Activated CD8-positive, alpha-beta memory T cell treated with anti-CD3 and anti-CD28 coated beads for 4 hours (primary cell): ENCODE measurements around the gene DAGLB.
"Not testable (repeated sequence)": the region's sequence is repeated elsewhere in the genome, so short reads cannot be mapped to it uniquely, and the experiment has no call there.

Experiments
- DNase-seq, 2 donors: peaks; one replicate each; pipeline ENCODE4 v3.0.0-alpha.2; 2020; ENCODE audit warnings: low read depth in 2 of 2

The DAGLB gene

GRCh38 chr7:6430974-6431373 is 16.8 kb downstream of the DAGLB start:
- no peak for DNase-seq

- no peak for DNase-seq
Observed at GRCh38 chr7:6430271-6430940, 17.3 kb downstream of the DAGLB start.

DNA sequence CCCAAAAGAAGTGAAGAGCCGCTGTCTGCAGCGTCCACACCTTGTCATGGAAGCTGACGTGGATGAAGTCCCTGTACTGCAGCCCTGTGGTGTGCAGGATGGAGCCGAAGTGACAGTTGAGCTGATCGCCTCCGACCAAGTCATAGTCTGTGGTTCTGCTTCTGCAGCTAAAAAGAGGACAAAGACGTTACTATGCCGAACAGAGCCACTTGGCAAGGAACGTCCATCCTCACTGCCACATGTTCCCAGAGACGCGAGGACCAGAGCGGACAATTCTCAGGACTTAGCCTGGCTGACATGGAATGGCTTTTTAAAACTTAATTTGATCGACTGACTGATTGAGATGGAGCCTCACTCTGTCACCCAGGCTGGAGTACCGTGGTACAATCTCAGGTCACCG is 21.8 kb downstream of the DAGLB start:
- no peak for DNase-seq

DNA sequence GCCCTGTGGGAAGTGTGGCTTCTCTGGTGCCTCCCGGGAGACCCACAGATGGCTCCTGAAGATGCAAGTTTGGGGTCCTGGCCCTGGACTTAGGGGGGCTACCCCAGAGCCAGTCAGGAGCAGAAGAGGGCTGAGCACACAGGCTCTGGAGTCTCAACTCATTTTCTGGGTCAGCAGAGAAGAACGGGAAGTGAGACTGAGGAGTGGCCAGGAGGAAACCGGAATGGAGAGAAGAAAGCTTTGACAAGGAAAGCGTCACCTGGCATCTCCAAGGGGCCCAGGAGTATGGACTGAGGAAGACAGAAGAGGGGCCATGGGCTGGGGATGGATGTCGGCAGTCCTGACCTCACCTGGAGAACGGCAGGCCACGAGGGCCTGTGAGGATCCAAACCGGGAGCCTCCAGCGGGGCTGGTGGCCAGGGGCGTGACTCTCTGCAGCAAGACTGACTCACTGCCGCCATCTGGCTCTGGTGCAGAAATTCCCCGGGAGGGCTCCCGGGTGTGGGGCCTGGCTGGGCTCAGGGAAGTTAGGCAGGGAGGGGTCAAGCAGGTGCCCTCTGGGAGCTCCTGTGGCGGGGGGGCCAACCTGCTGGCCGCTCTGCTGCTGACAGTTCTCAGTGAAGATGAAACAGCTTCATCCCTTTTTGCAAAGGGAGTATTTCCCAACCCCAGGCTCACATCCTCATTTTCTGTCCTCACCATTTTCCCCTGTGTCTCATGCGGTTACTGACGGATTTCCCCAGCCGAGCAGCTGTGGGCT is 23.6 kb downstream of the DAGLB start:
- no peak for DNase-seq

GRCh38 chr7:6422926-6423632 is 24.7 kb downstream of the DAGLB start:
- DNase-seq, result no peak

- no peak for DNase-seq
Observed at GRCh38 chr7:6422095-6422494, 25.7 kb downstream of the DAGLB start.

GRCh38 chr7:6420680-6421079 is 27.1 kb downstream of the DAGLB start:
- DNase-seq, result no peak

- no peak for DNase-seq
Observed at GRCh38 chr7:6419310-6419773, 28.4 kb downstream of the DAGLB start.

DNA sequence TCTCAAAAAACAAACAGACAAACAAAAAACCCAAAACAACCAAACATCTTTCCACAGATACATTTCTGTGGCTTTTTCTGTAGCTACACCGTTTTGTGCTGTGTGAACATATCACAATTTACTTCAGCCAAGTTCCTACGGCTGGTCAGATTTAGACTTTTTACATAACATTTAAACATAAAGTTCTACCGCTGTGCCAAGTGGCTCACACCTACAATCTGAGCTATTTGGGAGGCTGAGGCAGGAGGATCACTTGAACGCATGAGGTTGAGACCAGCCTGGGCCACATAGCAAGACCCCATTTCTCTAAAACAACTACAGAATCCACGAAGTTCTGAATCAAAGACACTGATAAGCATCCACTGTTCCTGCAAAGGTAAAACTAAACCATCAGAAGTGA is 30.3 kb downstream of the DAGLB start:
- DNase-seq, result no peak

DNA sequence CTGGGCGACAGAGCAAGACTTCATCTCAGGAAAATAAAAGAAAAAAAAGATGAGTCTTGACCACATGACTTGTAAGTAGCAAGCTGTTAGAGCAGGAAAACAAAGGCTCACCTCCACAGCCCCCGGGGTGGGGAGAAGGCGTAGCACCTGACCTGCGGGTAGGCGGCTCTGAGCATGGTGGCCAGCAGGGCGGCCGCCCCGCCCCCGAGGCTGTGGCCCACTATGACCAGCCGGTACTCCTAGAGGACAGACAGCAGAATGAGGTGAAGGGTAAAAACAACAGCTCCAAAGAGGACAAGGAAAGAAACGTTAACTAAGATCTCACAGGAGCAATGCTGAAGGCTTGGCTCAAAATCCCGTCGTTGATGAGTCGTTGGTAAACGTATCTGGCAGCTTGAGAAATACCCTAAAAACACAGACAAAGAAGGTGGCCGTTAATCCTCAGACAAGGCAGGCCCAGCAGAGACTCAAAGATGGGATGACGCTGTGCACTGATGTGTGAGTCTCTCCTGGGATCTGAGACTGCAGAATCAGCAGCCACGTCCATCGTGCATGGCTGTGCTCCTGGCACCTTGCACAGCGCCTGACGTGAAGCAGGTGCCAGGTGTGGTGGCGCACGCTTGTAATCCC is 31.1 kb downstream of the DAGLB start:
- DNase-seq, result no peak

- DNase-seq, result no peak
Observed at GRCh38 chr7:6413637-6414036, 34.1 kb downstream of the DAGLB start.

DNA sequence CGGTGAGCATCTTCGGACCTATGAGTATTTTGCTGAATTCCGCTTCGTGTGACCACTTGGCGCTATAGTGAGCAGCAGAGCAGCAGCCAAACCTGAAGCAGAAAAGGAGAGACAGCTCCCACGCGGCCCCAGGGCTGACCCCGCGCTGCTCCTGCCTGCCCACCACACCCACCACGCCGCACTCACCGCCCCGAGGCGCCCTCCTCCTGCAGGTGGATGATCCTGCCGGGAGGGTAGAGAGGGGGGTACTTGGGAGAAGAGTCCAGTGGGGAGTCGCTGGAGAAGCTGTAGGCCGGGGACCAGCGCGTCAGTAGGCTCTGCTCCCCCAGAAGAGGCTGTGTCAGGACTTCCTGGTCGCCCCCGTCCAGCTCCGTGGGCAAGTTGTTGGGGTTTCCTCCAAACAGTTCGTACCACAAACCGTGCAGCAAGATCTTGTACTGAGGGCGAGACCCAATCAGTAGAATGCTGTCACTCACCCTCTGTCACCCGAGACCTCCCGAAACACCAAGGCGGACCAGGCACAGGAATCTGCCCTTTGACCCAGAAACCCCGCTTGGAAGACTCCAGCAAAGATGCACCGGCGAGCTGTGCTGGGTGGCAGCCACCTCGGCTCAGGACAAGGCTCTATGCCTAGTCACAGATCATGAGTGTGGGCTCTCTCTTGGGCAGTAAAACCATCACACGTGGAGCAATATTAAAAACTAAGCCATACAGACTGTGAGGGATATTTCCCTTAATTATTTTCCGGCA is 37.6 kb downstream of the DAGLB start:
- DNase-seq, result no peak

GRCh38 chr7:6409091-6409490 is 38.7 kb downstream of the DAGLB start:
- no peak for DNase-seq

GRCh38 chr7:6407434-6407833 is 40.3 kb downstream of the DAGLB start:
- no peak for DNase-seq

DNA sequence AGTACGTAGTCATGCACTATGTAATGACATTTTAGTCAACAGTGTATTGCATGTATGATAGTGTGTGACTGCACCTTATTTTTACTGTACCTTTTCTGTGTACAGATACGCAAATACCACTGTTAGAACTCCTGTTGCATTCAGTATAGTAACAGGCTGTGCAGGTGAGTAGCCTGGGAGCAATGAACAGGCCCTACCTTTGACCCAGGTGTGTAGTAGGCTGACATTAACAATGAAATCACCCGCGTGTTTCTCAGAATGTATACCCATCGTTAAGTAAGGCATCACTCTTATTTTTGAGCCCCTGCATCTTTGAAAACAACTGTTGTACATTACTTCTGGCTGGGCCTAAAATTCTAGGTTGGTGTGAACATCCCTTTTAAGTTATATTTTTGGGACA is 41.6 kb downstream of the DAGLB start:
- DNase-seq, result no peak

- DNase-seq, result no peak
Observed at GRCh38 chr7:6403907-6404306, 43.8 kb downstream of the DAGLB start.

DNA sequence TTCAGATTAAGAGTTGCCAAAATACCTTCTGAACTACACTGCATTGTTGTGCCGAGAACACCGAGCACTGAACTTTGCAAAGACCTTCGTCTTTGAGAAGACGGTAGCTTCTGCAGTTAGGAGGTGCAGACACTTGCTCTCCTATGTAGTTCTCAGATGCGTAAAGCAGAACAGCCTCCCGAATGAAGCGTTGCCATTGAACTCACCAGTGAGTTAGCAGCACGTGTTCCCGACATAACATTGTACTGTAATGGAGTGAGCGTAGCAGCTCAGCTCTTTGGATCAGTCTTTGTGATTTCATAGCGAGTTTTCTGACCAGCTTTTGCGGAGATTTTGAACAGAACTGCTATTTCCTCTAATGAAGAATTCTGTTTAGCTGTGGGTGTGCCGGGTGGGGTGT is 45.0 kb downstream of the DAGLB start:
- DNase-seq, result no peak

DNA sequence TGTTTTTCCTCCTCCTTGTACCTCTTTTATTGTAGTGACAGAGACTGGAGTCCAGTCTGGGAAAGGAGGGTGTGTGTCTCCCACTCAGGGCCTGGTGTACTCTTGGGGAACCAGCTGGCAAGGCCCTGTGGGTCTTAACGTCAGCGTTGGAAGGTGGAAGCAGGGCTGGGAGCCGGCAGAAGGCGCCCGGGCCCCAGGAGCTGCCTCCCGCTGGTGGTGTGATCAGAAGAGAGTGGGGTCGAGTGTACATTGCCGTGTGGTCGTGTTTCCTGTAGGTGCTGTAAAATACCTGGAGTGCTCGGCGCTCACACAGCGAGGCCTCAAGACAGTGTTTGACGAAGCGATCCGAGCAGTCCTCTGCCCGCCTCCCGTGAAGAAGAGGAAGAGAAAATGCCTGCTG is 45.7 kb downstream of the DAGLB start:
- DNase-seq, result no peak

DNA sequence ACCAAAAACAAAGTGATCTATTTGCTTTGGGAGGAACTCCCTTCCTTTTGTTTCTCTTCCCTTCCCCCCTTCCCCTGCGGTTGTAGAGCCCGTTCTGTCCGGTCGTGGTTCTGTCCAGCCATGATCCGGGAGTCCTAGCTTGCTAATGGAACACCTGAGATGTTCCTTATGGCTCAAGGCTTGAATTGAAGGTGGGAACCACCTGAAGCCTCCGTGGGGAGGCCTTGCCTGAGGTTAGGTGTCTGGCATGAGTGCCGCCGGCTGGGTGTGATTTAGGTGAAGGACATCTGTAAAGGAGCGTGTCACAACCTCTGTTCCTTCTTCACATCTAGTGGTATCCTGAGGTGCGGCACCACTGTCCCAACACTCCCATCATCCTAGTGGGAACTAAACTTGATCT is 46.2 kb downstream of the DAGLB start:
- DNase-seq, result no peak

DNA sequence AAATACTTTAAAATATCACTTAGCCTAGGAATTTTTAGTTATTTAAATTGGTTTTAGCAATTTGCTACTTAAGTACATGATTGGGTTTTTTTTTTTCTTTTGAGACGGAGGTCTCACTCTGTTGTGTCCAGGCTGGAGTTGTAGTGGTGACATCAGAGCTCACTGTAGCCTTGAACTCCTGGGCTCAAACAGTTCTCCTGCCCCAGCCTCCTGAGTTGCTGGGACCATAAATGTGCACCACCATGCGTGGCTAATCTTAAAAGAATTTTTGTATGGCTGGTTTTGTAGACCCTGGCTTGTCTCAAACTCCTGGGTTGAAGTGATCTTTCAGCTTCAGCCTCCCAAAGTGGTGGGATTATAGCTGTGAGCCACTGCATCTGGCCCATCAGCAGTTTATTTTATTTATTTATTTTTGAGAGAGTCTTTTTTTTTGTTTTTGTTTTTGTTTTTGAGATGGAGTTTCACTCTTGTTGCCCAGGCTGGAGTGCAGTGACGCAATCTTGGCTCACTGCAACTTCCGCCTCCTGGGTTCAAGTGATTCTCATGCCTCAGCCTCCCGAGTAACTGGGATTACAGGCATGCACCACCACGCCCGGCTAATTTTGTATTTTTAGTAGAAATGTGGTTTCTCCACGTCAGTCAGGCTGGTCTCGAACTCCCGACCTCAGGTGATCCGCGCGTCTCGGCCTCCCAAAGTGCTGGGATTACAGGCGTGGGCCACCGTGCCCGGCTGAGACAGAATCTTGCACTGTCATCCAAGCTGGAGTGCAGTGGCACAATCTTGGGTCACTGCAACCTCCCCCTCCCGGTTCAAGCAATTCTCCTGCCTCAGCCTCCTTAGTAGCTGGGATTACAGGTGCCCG is 47.3 kb downstream of the DAGLB start:
- not testable (repeated sequence) for DNase-seq

DNA sequence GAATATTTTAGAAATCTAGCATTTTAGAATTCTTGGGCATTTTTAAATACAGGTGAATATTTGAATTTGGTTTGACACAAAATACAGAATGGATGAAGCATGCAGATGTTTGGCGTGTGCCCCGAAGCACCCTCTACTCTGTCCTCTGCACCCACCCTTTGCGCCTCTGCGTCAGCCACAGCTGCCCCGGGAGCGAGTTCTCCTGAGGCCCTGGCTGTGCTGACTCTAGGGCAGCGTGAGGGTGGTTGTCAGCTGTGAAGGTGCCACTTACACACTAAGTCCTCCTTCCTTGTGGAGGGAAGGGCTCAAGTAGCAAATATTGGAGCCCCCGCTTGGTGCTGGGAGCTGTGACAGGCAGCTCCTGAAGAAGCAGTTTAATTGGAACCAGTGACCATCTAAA is 48.4 kb downstream of the DAGLB start:
- DNase-seq, result no peak
